GM21825 (cell line): ENCODE data around the gene COPS8.

Experiments used
- ATAC-seq: cut with Tn5 transposase; IDR thresholded peaks from one replicate; pipeline ENCODE4 v1.9.1; 2021; ENCODE audit warnings: mild to moderate bottlenecking, moderate library complexity; ENCODE audit not compliant: unreplicated experiment

The COPS8 gene

GRCh38 chr2:237064203-237065070 is 21.3 kb upstream of the COPS8 start:
- no peak for ATAC-seq

- ATAC-seq = no peak
Observed at GRCh38 chr2:237065071-237065377, 20.7 kb upstream of the COPS8 start.

- ATAC-seq = no peak
Observed at GRCh38 chr2:237066396-237066795, 19.3 kb upstream of the COPS8 start.

GRCh38 chr2:237068005-237068576 is 17.6 kb upstream of the COPS8 start:
- ATAC-seq = no peak

- ATAC-seq = no peak
Observed at GRCh38 chr2:237072067-237072931, 13.4 kb upstream of the COPS8 start.

- ATAC-seq = no peak
Observed at GRCh38 chr2:237073552-237073951, 12.1 kb upstream of the COPS8 start.

GRCh38 chr2:237074211-237074993 is 11.3 kb upstream of the COPS8 start:
- ATAC-seq = no peak

- ATAC-seq = no peak
Observed at GRCh38 chr2:237075749-237076599, 9.7 kb upstream of the COPS8 start.

GRCh38 chr2:237081596-237081995 is 4.1 kb upstream of the COPS8 start:
- ATAC-seq = no peak

GRCh38 chr2:237083026-237083425 is 2.7 kb upstream of the COPS8 start:
- no peak for ATAC-seq

GRCh38 chr2:237084444-237084843 is 1.2 kb upstream of the COPS8 start:
- no peak for ATAC-seq

GRCh38 chr2:237090906-237091305 is 5.2 kb downstream of the COPS8 start:
- ATAC-seq = no peak

- no peak for ATAC-seq
Observed at GRCh38 chr2:237091779-237092436, 6.2 kb downstream of the COPS8 start.

GRCh38 chr2:237092506-237092905 is 6.8 kb downstream of the COPS8 start:
- ATAC-seq = no peak

GRCh38 chr2:237092920-237093781 is 7.5 kb downstream of the COPS8 start:
- no peak for ATAC-seq

- ATAC-seq = no peak
Observed at GRCh38 chr2:237096201-237096600, 10.5 kb downstream of the COPS8 start.

- ATAC-seq = no peak
Observed at GRCh38 chr2:237096911-237097310, 11.2 kb downstream of the COPS8 start.

GRCh38 chr2:237097326-237097910 is 11.7 kb downstream of the COPS8 start:
- ATAC-seq = no peak
